Measurements from ENCODE around the gene PPP1R9A. TPM values are rescaled to one million over a fixed set of nuclear protein-coding genes. Genes with fewer than 3 reads are reported as not detected.

The PPP1R9A gene
- polyA plus RNA-seq, 1 donor (not counting 4 experiments of a cell fraction or from before 2014, with no cell fraction given): 0.01 TPM

DNA sequence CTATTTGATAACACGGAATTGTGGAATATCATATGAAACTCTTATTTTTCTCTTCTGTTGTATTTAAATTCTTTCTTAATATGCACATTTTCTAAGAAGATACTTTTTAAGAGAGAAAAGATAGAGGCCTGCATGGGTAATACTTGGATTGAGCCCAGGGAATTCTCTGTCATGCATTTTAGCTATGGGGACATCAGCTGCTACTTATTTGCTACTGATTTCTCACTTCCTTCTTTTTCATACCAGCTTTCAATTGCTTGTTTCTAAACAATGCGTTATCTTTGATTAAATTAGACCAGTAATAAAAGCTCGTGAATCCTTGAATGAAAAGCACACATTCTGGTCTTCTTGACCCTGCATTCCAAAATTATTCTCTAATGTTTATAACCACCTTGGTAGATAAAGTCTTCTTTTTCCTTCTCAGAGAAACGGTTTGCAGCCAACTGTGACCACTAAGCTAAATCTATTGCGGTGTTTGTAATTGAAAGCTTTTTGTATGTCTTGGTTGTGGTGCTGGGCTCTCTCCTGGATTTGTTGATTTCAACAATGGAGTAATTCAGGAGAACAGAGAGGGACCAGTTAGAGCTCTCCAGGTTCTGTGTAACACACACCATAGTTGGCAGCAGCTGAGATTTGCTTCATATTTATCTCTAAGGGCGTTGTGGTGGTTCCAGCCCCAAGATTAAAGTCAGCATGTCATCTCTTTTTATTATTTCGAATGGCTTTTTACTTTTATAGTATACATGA lies 139.3 kb downstream of the PPP1R9A start:
- no peaks in the 10 kb centered on the region for H3K36me3 ChIP-seq (ENCODE audit: control insufficient read depth in 2 of 2, extremely low read depth in 1 of 2, insufficient read depth in 2 of 2, low read length in 2 of 2)
- no peaks in the 10 kb centered on the region for H3K79me2 ChIP-seq (ENCODE audit: control insufficient read depth, insufficient read depth, low read length)
- TF ChIP-seq, protein P1, sequence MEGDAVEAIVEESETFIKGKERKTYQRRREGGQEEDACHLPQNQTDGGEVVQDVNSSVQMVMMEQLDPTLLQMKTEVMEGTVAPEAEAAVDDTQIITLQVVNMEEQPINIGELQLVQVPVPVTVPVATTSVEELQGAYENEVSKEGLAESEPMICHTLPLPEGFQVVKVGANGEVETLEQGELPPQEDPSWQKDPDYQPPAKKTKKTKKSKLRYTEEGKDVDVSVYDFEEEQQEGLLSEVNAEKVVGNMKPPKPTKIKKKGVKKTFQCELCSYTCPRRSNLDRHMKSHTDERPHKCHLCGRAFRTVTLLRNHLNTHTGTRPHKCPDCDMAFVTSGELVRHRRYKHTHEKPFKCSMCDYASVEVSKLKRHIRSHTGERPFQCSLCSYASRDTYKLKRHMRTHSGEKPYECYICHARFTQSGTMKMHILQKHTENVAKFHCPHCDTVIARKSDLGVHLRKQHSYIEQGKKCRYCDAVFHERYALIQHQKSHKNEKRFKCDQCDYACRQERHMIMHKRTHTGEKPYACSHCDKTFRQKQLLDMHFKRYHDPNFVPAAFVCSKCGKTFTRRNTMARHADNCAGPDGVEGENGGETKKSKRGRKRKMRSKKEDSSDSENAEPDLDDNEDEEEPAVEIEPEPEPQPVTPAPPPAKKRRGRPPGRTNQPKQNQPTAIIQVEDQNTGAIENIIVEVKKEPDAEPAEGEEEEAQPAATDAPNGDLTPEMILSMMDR (optimal IDR thresholded peaks at IDR 0.05 in 1 of 3, IDR thresholded peaks at IDR 0.05 in 1 of 3, conservative IDR thresholded peaks at IDR 0.05 in 1 of 3; ENCODE audit: extremely low read depth in 1 of 3, insufficient read depth in 2 of 3, low read length in 3 of 3): no peak
- no peak for TF ChIP-seq EZH2 (IDR thresholded peaks at IDR 0.05; ENCODE audit: low read length)
- H3K27ac ChIP-seq (ENCODE audit: control insufficient read depth, insufficient read depth, low read length): no peak overlapping the region
- no peaks in the 10 kb centered on the region for H3K27me3 ChIP-seq (ENCODE audit: control insufficient read depth, extremely low read depth, insufficient read depth, low read length)
- no peak overlapping the region for H3K4me3 ChIP-seq (ENCODE audit: control insufficient read depth in 2 of 3, extremely low read depth in 1 of 3, insufficient read depth in 2 of 3, low read depth in 1 of 3, low read length in 3 of 3)
- H3K9me1 ChIP-seq (ENCODE audit: control insufficient read depth, extremely low read depth, insufficient read depth, low read length): no peaks in the 10 kb centered on the region
- H2AFZ ChIP-seq (ENCODE audit: control insufficient read depth, low read length): no peak overlapping the region
- FAIRE-seq (no peak), DNase-seq (ENCODE audit: low read depth, low spot score) (no peak)
- no peak overlapping the region for H3K9ac ChIP-seq (ENCODE audit: control insufficient read depth, extremely low read depth, insufficient read depth, low read length)
- dilution Hi-C loops (cut with MboI; ENCODE audit: extremely low pct_ligation_motif_present, low sequenced_read_pairs): no loop called here
- no peak overlapping the region for H3K4me2 ChIP-seq (ENCODE audit: control insufficient read depth, extremely low read depth, insufficient read depth, low read depth, low read length)
- H3K9me3 ChIP-seq (ENCODE audit: control insufficient read depth, low read depth, low read length): no peaks in the 10 kb centered on the region
- H3K4me1 ChIP-seq (ENCODE audit: control insufficient read depth, extremely low read depth, insufficient read depth, low read length): no peaks in the 10 kb centered on the region
- H4K20me1 ChIP-seq (ENCODE audit: control insufficient read depth, extremely low read depth, insufficient read depth, low read length): no peaks in the 10 kb centered on the region

- TF ChIP-seq EZH2 (IDR thresholded peaks at IDR 0.05; ENCODE audit: low read length): no peak
- TF ChIP-seq, protein P1 (optimal IDR thresholded peaks at IDR 0.05 in 1 of 3, IDR thresholded peaks at IDR 0.05 in 1 of 3, conservative IDR thresholded peaks at IDR 0.05 in 1 of 3; ENCODE audit: extremely low read depth in 1 of 3, insufficient read depth in 2 of 3, low read length in 3 of 3): no peak
- Histone ChIP-seq H3K27me3 (ENCODE audit: control insufficient read depth, extremely low read depth, insufficient read depth, low read length) (no peaks in the 10 kb centered on the region), H4K20me1 (ENCODE audit: control insufficient read depth, extremely low read depth, insufficient read depth, low read length) (no peaks in the 10 kb centered on the region), H3K9me3 (ENCODE audit: control insufficient read depth, low read depth, low read length) (no peaks in the 10 kb centered on the region), H3K79me2 (ENCODE audit: control insufficient read depth, insufficient read depth, low read length) (no peaks in the 10 kb centered on the region), H3K27ac (ENCODE audit: control insufficient read depth, insufficient read depth, low read length) (no peak overlapping the region), H3K9me1 (ENCODE audit: control insufficient read depth, extremely low read depth, insufficient read depth, low read length) (no peaks in the 10 kb centered on the region), H2AFZ (ENCODE audit: control insufficient read depth, low read length) (no peak overlapping the region), H3K9ac (ENCODE audit: control insufficient read depth, extremely low read depth, insufficient read depth, low read length) (no peak overlapping the region), H3K36me3 (ENCODE audit: control insufficient read depth in 2 of 2, extremely low read depth in 1 of 2, insufficient read depth in 2 of 2, low read length in 2 of 2) (no peaks in the 10 kb centered on the region), H3K4me1 (ENCODE audit: control insufficient read depth, extremely low read depth, insufficient read depth, low read length) (no peaks in the 10 kb centered on the region), H3K4me3 (ENCODE audit: control insufficient read depth in 2 of 3, extremely low read depth in 1 of 3, insufficient read depth in 2 of 3, low read depth in 1 of 3, low read length in 3 of 3) (no peak overlapping the region), H3K4me2 (ENCODE audit: control insufficient read depth, extremely low read depth, insufficient read depth, low read depth, low read length) (no peak overlapping the region)
- DNase-seq (ENCODE audit: low read depth, low spot score): no peak
- dilution Hi-C loops (cut with MboI; ENCODE audit: extremely low pct_ligation_motif_present, low sequenced_read_pairs): no loop called here
- no peak for FAIRE-seq
Observed at GRCh38 chr7:95047291-95047690, 139.9 kb downstream of the PPP1R9A start.

All from keratinocyte (primary cell).